Activated CD8-positive, alpha-beta T cell treated with anti-CD3 and anti-CD28 coated beads, Interleukin-2, amount 10 ng/mL, durations not matched to agents 7 days and 5 days (primary cell): ENCODE results near the gene FHOD3. TPM values are rescaled to one million over a fixed set of nuclear protein-coding genes. Genes with fewer than 3 reads are reported as not detected.

ENCODE experiments used
- ATAC-seq: fragments of 150-1000 bp; cut with Tn5 transposase; one replicate; pipeline ENCODE4 v1.10.0; 2021; ENCODE audit warnings: moderate library complexity
- CTCF ChIA-PET: fragments of 350-600 bp; sonication (Branson Sonifier 250); formaldehyde crosslinking; loops from one replicate; lab custom pipeline; 2021; ENCODE audit warnings: antibody characterized with exemption; lab: Charles Lee
- POLR2A ChIA-PET: fragments of 350-600 bp; sonication (Branson Sonifier 250); formaldehyde crosslinking; loops from one replicate; lab custom pipeline; 2021; ENCODE audit warnings: antibody characterized with exemption; lab: Charles Lee
- DNase-seq: peaks from one replicate; pipeline ENCODE4 v3.0.0-alpha.2; 2020
- H3K27ac Mint-ChIP-seq: one replicate; pipeline ENCODE4 v1.8.0; 2021; ENCODE audit warnings: mild to moderate bottlenecking, mixed read lengths
- H3K27me3 Mint-ChIP-seq: one replicate; pipeline ENCODE4 v1.8.0; 2021; ENCODE audit warnings: low read depth, mixed read lengths
- H3K36me3 Mint-ChIP-seq: one replicate; pipeline ENCODE4 v1.8.0; 2021; ENCODE audit warnings: low read depth, mixed read lengths
- H3K4me1 Mint-ChIP-seq: one replicate; pipeline ENCODE4 v1.8.0; 2021; ENCODE audit warnings: low read depth, mixed read lengths
- H3K4me3 Mint-ChIP-seq: one replicate; pipeline ENCODE4 v1.8.0; 2021; ENCODE audit warnings: mild to moderate bottlenecking, mixed read lengths
- H3K9me3 Mint-ChIP-seq: one replicate; pipeline ENCODE4 v1.8.0; 2022; ENCODE audit warnings: mixed read lengths; ENCODE audit not compliant: insufficient read depth
- total RNA-seq, 2 experiments: library from RNA; stranded (reverse); gene quantifications; one replicate each; pipeline ENCODE4 v1.2.3, GENCODE V29; 2021

Gene FHOD3
- total RNA-seq, 2 experiments from 2014 or later, result not detected

DNA sequence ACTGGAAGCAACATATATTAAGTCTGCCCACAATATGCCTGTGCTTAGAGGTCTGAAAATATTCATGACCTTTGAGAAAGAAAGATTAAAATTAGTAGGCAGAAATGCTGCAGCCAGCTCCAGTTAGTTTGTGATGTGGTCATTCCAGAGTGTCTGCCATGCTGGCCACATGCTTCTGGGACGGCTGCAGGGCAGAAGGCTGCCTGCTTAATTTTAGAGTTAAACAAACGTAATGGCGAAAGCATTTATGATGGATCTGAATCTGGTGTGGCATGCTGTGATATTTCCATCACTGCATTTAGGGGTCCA, 95.4 kb downstream of the FHOD3 start:
- Mint-ChIP-seq H3K36me3 (no peaks in the 10 kb centered on the region), H3K4me3 (no peak overlapping the region), H3K27ac (no peak overlapping the region), H3K4me1 (no peaks in the 10 kb centered on the region), H3K9me3 (peaks cover 8% of the 10 kb centered on the region), H3K27me3 (no peaks in the 10 kb centered on the region)
- ATAC-seq (no peak), DNase-seq (no peak)
- ChIA-PET CTCF (no interaction called here), POLR2A (no interaction called here)

DNA sequence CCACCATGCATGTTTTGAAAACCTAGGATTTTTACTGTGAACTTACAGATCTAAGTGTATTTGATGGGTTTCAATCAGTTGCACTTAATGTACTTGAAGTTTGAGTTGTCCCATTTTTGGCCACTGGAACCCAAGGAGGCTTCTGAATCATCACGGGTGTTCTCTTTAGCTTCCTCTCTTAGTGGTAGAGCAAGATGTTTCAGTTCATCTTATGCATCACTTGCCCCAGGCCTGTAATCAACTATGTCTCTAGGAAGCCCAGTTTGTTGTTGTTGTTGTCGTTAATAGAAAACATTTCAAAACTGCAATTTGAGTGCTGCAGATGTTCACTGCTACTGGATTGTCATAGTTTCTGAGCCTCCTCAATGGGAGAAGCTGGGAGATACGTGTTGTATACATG, 97.0 kb downstream of the FHOD3 start:
- Mint-ChIP-seq H3K27ac (no peak overlapping the region), H3K36me3 (no peaks in the 10 kb centered on the region), H3K4me3 (no peak overlapping the region), H3K9me3 (peaks cover 8% of the 10 kb centered on the region), H3K4me1 (no peaks in the 10 kb centered on the region), H3K27me3 (no peaks in the 10 kb centered on the region)
- ATAC-seq (no peak), DNase-seq (no peak)
- ChIA-PET POLR2A (no interaction called here), CTCF (no interaction called here)

DNA sequence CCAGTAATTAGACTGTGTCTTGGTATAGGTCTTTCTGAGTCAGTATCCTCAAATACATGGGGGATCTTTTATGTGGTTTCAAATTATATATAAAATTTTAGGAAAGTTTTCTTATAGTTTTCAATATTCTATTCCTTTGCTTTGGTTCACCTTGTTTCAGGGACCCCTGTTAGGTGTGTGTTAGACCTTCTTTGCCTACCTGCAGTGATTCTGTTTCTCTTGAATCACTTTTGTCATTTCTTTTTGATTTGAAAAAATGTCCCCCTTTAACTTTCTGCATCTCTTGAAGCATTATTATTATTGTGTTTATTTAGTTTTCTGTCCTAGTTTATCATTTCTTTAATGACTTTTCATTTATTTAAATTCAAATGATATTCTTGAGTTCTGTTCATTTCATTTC, 98.7 kb downstream of the FHOD3 start:
- H3K9me3 Mint-ChIP-seq, result peaks cover 8% of the 10 kb centered on the region
- DNase-seq (no peak), ATAC-seq (no peak)
- CTCF ChIA-PET, result no interaction called here
- H3K4me3 Mint-ChIP-seq, result no peak overlapping the region
- no peaks in the 10 kb centered on the region for H3K4me1 Mint-ChIP-seq
- H3K27me3 Mint-ChIP-seq, result no peaks in the 10 kb centered on the region
- H3K27ac Mint-ChIP-seq, result no peak overlapping the region
- POLR2A ChIA-PET, result no interaction called here
- no peaks in the 10 kb centered on the region for H3K36me3 Mint-ChIP-seq

DNA sequence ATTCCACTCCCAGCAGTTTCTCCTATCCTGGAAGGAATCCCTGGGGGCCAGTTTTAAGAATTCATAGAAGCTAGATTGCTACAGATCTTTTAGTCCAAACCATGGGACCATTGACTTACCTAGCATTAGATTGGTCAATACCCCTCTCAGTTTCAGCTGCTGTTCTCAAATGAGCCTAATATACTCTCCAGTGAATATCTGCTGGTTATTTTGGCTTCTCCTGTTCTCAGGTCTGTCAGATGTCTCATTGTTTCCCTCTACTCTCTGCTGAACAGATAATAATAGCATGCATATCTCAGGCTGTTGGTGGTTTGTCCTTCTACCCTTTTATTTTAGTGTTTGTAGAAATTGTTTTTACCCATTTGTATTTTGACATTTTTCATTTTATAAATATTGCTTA, 99.5 kb downstream of the FHOD3 start:
- H3K36me3 Mint-ChIP-seq, result no peaks in the 10 kb centered on the region
- CTCF ChIA-PET, result no interaction called here
- no peak overlapping the region for H3K27ac Mint-ChIP-seq
- no peak overlapping the region for H3K4me3 Mint-ChIP-seq
- H3K27me3 Mint-ChIP-seq, result no peaks in the 10 kb centered on the region
- no peak for DNase-seq
- H3K9me3 Mint-ChIP-seq, result peaks cover 8% of the 10 kb centered on the region
- POLR2A ChIA-PET, result no interaction called here
- ATAC-seq, result no peak
- no peaks in the 10 kb centered on the region for H3K4me1 Mint-ChIP-seq

DNA sequence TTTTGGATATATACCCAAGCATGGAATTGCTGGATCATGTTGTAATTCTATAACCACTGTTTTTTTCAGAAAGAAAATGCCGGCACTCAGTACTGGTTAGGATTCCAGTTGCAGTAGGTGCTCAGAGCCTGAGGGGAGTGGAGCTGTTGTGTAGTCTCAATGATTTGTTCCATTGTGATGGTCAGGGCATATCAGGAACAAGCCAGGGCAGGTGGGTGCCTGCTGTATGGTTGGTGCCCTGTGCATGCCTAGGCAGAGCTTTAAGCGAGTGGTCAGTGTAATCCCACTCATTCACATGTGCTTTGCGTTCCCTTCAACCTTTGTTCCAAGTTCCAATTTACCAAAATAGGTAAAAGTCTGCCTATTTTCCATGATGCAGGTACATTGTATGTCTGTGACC, 100.9 kb downstream of the FHOD3 start:
- Mint-ChIP-seq H3K27ac (no peak overlapping the region), H3K4me3 (no peak overlapping the region), H3K36me3 (no peaks in the 10 kb centered on the region), H3K9me3 (peaks cover 8% of the 10 kb centered on the region), H3K27me3 (no peaks in the 10 kb centered on the region), H3K4me1 (no peaks in the 10 kb centered on the region)
- ChIA-PET CTCF (no interaction called here), POLR2A (no interaction called here)
- ATAC-seq, result no peak
- no peak for DNase-seq

DNA sequence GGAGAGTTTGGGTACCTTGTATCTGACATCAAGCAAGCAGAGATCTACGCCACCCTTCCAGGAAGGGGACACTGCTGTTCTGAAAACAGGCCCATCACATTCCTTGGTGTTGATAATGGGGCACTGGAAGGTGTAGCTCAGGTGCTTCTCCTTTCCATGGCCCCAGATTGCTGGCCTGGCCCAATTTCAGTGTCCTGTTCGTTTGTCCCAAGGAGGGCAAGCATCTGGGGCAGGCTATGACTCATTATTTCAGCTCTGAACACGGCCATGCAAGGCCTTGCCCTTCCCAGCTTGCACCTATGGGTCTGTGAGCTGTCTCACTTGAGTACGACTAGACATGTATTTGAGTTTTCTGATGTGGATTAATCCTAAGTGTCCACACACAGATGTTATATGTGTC, 101.5 kb downstream of the FHOD3 start:
- no peak for ATAC-seq
- Mint-ChIP-seq H3K4me3 (no peak overlapping the region), H3K9me3 (peaks cover 8% of the 10 kb centered on the region), H3K36me3 (no peaks in the 10 kb centered on the region), H3K4me1 (no peaks in the 10 kb centered on the region), H3K27ac (no peak overlapping the region), H3K27me3 (no peaks in the 10 kb centered on the region)
- DNase-seq, result no peak
- ChIA-PET POLR2A (no interaction called here), CTCF (no interaction called here)

DNA sequence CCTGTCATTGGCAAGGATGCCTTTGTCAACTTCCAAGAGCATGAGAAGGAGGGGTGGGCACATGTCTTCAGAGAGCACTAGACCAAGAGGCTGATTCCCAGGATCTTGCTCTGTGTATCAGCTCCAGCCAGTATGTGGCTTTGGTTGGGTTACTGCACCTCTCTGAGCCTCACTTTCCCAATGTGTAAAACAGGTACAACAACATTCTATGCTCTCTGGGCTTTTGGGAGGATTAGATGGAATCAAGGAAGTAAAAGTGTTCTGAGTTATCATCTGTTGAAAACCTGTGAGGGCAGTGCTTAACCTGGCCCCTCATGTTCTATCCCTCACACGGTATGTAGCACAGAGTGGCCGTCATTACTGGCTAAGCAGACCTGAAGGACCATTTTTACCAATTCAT, 103.9 kb downstream of the FHOD3 start:
- POLR2A ChIA-PET, result no interaction called here
- Mint-ChIP-seq H3K9me3 (peaks cover 6% of the 10 kb centered on the region), H3K36me3 (no peaks in the 10 kb centered on the region), H3K4me1 (no peaks in the 10 kb centered on the region), H3K27ac (no peak overlapping the region), H3K27me3 (no peaks in the 10 kb centered on the region), H3K4me3 (no peak overlapping the region)
- ATAC-seq (no peak), DNase-seq (no peak)
- CTCF ChIA-PET, result interaction anchor here (1.3 kb wide), 1 partner anchor 10 kb away, joined by 3 read pairs; no protein-coding TSS in a partner anchor

DNA sequence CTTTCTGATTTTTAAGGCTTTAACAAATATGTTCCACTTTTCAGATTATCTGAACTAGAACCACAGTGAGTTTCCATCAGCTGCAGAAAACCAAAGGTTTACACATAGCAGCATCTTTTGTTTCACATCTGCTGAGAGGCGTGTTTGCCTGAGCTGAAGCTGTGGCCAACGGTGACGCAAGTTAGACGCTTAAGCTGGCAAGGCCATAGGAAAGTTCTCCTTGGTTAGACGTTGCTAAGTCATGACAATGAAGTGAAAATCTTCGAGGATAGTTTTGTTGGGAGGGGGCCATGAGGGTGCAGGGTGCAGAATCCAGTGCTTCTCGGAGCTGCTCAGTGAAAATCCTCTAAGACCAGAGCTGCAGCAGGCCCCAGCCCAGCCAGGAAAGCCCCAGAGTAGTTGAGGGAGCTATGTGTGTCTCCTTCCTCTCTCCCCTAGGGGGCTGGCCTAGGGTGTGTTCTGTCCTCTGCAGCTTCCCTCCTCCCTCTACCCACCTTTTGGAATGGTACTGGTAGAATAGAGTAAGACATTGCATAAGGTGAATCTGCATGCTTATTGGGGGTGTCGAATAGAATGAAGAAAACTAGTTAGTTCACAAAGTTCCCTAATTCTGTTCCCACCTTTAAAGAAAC, 105.4 kb downstream of the FHOD3 start:
- H3K4me3 Mint-ChIP-seq, result no peak overlapping the region
- no peaks in the 10 kb centered on the region for H3K9me3 Mint-ChIP-seq
- no peak for ATAC-seq
- no peak for DNase-seq
- no peak overlapping the region for H3K27ac Mint-ChIP-seq
- no peaks in the 10 kb centered on the region for H3K4me1 Mint-ChIP-seq
- ChIA-PET CTCF (interaction anchor here (1.3 kb wide), 1 partner anchor 9 kb away, joined by 3 read pairs; no protein-coding TSS in a partner anchor), POLR2A (no interaction called here)
- H3K36me3 Mint-ChIP-seq, result no peaks in the 10 kb centered on the region
- H3K27me3 Mint-ChIP-seq, result no peaks in the 10 kb centered on the region

DNA sequence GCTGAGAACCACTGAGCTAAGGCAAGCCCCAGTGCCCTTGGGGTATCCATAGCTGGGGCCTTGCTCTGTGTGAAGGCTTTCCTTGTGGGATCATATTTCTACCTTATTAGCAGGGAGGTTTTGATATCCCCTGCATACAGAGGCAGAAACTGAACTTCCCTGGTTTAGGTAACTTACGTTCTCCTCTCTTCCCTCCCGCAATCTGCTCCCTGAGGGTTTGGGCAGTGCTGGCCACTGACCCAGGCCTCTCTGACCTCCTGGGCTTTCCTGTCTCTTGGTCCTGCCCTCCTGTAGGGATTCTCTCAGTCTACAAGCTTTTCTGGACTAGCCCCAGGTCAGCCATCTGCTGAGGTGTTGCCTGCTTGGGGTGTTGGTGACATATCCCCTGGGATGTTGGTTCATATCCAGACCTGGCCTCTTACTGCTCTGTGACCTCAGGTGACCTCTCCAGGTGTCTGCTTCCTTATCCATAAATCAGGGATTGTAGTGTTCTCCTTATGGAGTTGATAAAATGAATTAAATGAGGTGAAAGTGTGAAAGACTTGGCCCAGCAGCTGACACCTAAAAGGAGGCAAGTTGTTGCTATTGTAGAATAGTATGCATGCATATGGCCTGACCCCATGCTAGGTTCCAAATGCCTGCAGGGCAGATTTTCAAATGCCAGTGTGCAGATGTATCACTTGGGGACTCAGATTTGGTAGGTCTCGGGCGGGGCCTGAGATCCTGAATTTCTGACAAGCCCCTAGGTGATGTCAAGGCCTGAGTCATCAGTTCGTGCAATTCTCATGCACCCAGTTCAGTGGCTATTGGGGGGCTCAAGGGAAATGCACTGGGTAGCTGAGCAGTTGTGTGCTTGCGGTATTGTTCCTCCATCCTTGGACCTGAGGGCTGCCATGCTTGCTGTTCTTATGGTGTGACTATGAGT, 106.6 kb downstream of the FHOD3 start:
- DNase-seq, result no peak
- no peak overlapping the region for H3K4me3 Mint-ChIP-seq
- ChIA-PET POLR2A (no interaction called here), CTCF (no interaction called here)
- H3K27me3 Mint-ChIP-seq, result no peaks in the 10 kb centered on the region
- no peaks in the 10 kb centered on the region for H3K9me3 Mint-ChIP-seq
- H3K27ac Mint-ChIP-seq, result no peak overlapping the region
- H3K4me1 Mint-ChIP-seq, result no peaks in the 10 kb centered on the region
- no peak for ATAC-seq
- no peaks in the 10 kb centered on the region for H3K36me3 Mint-ChIP-seq

DNA sequence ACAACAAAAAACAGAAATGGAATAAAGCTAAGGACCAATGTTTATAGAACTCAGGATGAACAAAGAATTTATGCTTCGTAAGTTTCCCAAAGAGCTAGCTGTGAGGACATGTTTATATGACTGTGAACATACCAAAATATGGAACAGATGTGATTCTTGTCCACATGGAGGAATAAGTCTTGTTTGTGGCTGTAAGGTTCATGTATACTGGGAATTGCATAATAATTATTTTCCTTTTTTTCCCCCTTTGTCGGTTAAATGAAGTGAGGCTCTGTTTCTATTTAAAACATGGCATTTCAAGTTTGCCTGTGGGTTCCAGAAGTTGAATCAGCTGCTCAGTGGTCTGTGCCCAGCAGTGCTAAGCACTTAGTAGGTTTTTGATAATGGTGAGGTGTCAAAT, 108.1 kb downstream of the FHOD3 start:
- no peak for ATAC-seq
- ChIA-PET POLR2A (no interaction called here), CTCF (no interaction called here)
- H3K36me3 Mint-ChIP-seq, result no peaks in the 10 kb centered on the region
- H3K4me1 Mint-ChIP-seq, result no peaks in the 10 kb centered on the region
- no peak overlapping the region for H3K4me3 Mint-ChIP-seq
- no peaks in the 10 kb centered on the region for H3K9me3 Mint-ChIP-seq
- DNase-seq, result no peak
- no peak overlapping the region for H3K27ac Mint-ChIP-seq
- H3K27me3 Mint-ChIP-seq, result no peaks in the 10 kb centered on the region

DNA sequence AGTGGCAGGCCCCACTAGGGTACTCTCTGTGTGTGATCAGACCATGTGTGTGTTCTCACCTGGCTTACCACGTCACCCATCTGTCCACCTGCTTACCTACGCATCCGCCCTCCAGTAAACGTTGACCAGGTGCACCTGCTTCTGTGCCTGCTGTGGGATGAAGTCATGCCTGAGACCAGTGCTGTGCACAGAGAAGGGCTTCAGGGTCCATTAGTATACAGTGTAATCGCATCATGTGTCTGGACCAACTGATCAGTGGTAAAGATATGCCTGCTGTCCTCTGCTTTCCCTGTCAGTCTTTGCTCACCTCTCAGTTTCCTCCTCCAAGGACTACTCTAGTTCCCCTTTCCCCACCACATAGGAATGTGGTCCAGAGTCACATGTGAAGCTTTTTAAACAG, 109.3 kb downstream of the FHOD3 start:
- Mint-ChIP-seq H3K4me3 (no peak overlapping the region), H3K4me1 (no peaks in the 10 kb centered on the region), H3K27ac (no peak overlapping the region), H3K9me3 (no peaks in the 10 kb centered on the region), H3K36me3 (no peaks in the 10 kb centered on the region), H3K27me3 (no peaks in the 10 kb centered on the region)
- ATAC-seq, result no peak
- POLR2A ChIA-PET, result no interaction called here
- CTCF ChIA-PET, result no interaction called here
- no peak for DNase-seq

DNA sequence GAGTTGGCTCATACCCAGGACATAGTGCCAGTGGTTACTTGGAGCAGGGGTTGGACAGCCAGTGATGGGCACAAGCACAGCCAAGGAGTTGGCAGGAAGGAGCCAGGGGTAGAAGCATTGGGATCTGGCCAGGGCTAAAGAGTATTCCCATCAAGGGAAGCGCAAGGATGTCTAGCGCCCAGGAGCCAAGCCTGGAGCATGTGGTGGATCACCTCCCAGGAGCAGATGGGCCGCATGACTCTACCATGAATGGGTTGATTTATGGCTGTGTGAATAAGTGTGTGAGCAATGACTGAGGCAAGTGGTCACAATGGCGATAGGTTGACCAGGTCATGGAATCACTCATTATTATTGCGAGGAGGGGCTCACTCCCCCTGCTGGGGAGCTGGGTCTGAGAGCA, 111.1 kb downstream of the FHOD3 start:
- DNase-seq (no peak), ATAC-seq (no peak)
- POLR2A ChIA-PET, result no interaction called here
- CTCF ChIA-PET, result no interaction called here
- no peak overlapping the region for H3K4me3 Mint-ChIP-seq
- no peaks in the 10 kb centered on the region for H3K36me3 Mint-ChIP-seq
- no peaks in the 10 kb centered on the region for H3K4me1 Mint-ChIP-seq
- peaks cover 2% of the 10 kb centered on the region for H3K27me3 Mint-ChIP-seq
- H3K9me3 Mint-ChIP-seq, result no peaks in the 10 kb centered on the region
- no peak overlapping the region for H3K27ac Mint-ChIP-seq
